HG02943 (cell line): ENCODE data around the gene SPI1.

Experiments used
- ATAC-seq: cut with Tn5 transposase; IDR thresholded peaks from one replicate; pipeline ENCODE4 v1.9.1; 2021; ENCODE audit warnings: mild to moderate bottlenecking, low read depth, moderate library complexity; ENCODE audit not compliant: unreplicated experiment

The SPI1 gene

DNA sequence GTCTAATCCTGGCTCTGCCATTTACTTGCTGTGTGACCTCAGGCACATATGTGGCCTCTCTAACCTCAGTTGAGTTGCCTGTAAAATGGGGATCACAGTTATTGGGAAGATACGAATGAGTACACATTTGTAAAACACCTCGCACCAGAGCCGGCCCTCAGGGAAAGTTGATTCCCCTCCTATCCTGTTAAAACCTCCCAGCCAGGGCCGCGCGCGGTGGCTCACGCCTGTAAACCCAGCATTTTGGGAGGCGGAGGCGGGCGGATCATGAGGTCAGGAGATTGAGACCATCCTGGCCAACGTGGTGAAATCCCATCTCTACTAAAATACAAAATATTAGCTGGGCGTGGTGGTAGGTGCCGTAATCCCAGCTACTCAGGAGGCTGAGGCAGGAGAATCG, 18.0 kb downstream of the SPI1 start:
- no peak for ATAC-seq

DNA sequence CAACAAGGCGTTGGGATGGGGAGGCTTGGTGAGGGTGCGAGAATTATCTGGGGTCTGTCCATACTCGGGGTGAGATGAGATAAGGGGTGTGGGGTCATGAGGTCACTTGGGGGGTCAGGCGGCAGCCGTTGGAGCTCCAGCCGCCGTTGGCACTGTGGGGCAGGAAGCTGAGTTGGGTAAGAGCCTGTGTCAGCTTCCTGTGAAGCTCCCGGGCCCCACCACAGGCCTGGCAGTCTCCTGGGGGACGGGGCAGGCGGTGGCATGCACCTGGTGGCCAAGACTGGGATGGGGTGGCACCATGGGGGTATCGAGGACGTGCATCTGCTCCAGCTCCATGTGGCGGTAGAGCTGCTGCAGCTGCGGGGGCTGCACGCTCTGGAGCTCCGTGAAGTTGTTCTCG, 18.8 kb downstream of the SPI1 start:
- ATAC-seq: no peak

DNA sequence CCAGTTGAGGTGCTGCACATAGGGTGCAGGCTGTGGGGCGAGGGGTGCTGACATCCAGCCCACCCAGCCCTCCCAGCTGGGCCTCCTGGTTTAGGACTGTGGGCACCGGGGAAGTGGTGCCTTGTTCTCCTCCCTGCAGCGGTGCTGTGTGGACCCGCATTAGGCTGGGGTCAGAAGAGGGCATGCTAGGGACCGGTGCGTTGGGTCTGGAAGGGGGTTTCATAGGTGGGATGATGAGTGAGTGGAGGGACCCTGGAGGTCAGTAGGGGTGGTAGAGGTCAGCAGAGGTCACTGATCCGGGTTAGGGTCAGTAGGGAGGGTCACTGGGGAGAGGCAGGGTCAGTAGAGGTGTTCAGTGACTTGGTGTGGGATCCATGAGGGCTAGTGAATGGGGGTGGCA, 19.2 kb downstream of the SPI1 start:
- ATAC-seq: no peak

DNA sequence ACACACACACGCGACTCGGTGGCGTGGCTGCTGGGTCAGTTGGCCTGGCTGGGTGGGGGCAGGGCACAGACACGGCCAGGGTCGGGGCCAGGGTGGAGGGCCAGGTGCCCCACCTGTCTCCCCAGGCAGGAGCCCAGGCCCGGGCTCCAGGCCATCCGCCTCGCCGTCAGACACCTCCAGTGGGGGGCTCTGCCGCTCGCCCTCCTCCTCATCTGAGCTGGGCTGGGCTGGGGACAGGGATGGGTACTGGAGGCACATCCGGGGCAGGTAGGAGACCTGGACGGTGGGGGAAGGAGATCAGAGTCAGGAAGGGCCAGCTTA, 19.7 kb downstream of the SPI1 start:
- ATAC-seq: no peak

DNA sequence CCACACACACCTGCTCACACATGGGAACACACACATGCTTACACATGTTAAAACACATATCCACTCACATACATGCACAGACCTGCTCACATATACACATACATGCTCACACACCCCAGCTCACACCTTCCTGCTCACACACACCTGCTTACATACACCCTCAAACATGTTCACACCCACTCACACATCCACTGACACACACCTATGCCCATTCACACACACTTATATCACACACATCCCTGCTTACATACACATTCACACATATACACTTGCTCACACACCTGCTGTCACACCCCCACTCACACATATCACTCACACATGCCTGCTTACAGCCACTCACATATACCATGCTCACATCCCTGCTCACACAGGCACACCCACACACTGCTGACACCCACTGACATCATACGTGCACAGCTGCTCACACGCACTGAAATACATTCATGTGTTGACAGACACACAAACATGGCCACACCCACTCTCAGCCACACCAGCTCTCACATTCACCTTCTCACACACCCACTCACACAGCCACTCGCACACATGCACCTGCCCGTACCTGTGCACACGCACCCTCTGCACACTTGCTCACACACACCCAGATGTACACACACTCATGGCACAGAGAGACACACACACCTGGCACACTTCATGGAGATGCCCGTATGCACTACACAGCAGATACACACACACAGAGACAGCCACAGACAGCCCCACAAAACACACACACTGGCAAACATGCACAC, 20.2 kb downstream of the SPI1 start:
- no peak for ATAC-seq

DNA sequence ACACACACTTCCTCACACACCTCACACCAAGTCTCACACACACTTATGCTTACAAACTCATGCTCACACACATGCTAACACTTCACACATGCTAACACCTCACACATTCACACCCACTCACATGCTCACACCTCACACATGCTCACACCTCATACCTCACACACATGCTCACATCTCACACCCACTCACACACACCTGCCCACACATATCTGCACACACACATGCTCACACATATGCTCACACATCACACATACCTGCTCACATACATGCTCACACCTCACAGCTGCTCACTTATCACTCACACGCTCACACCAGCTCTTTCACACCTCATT, 21.4 kb downstream of the SPI1 start:
- ATAC-seq: no peak

DNA sequence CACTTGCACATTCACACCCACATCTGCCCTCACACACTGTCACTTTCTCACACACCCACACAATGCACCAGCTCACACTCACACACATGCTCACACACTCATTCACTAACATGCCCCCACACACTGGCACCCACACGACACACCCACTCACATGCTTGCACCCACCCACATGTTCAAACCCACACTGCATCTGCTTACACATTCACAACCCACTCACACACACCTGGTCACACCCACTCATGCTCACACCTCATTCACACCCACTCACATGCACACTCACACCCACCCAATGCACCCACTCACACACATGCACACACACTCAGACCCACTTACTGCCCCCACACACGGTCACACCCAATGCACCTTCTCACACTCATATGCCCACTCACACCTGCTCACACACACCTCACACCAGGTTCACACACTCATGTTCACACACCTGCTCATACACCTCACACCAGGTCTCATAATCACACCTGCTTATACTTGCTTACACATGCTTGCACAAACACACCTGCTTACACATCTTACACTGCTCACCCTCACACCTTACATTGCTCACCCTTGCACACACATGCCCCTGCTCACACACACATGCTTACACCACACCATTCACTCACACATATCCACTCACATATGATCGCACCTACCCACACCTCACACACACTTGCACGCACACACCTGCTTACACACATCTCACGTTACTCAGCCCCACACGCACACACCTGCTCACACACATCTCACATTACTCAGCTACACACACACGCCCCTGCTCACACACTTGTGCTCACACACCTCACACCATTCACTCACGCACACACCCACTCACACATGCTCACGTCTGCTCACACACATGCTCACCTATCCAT, 22.0 kb downstream of the SPI1 start:
- ATAC-seq: no peak

DNA sequence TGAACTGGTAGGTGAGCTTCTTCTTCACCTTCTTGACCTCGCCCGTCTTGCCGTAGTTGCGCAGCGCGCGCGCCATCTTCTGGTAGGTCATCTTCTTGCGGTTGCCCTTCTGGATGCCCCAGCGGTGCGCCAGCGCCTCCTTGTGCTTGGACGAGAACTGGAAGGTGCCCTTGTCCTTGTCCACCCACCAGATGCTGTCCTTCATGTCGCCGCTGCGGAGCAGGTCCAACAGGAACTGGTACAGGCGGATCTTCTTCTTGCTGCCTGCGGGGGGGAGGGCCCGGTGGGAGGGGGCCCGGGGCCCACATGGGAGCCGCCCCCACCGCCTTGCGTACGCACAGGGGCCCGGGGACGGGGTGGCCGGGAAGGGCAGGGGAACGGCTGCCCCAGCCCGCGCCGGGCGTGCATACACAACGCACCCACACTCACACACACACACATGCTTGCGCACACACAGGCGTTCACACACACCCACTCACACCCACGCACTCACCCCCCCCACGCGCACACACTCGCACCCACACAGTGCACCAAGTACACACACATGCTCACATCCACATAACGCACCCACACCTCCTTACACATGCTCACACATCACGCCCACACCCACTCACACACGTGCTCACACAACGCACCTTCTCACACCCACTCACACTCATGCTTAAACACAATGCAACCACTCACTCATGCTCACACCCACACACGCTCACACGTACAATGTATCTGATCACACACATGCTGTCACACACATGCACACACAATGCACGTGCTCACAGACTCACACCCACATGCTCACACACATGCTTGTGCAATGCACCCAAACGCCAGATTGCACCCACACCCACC, 22.8 kb downstream of the SPI1 start:
- ATAC-seq: no peak

DNA sequence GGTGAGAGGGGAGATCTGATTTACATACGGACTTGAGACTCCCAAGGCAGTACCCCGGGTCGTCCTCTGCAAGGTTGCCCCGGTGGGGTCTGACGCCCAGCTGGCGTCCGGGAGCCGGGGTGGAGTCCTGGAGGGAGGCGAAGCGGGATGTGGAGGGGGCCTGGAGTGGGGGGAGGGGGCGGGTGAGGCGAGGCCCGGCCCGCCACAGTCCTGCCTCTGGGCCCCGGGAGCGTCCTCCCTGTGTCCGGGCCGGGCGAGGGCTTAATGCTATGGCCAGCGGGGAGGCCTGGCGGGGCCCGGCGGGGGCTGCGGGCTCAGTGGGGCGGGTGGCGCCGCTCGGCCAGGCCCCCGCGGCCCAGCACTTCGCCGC, 23.4 kb downstream of the SPI1 start:
- ATAC-seq: no peak

DNA sequence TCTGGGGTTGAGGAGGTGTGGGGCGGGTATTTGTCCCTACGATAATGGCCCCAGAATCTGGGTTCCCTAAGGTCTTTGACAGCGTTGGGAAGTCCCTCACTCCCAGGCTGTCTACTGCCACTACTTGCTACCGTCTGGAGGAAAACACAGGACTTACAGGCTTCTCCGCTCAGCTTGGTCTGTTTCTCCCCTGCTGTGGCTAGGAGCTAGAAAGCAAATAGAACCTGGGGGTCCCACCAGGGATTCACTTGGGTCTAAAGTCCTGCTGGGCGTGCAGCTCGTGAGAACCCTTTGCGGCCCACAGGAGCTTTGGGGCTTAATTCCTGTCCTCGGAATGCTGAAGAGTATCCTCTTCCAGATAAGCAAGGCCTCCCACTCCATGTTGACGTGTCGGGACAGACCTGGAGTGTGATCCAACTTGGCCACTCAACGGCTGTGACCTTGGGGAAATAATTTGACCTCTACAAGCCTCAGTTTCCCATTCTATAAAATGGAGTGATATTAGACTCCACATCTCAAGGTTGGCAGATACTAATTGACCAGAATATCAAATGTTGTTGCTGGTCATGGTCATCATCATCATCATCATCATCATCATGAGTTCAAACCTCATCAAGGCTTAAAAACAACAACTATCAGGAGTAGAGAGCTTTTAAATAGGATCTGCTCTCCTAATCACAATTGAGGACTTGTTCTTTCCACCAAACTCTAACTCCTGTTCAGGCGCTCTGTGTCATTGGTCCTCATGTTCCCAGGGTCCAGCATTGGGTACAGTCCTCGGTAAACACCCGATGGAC, 24.2 kb downstream of the SPI1 start:
- no peak for ATAC-seq

DNA sequence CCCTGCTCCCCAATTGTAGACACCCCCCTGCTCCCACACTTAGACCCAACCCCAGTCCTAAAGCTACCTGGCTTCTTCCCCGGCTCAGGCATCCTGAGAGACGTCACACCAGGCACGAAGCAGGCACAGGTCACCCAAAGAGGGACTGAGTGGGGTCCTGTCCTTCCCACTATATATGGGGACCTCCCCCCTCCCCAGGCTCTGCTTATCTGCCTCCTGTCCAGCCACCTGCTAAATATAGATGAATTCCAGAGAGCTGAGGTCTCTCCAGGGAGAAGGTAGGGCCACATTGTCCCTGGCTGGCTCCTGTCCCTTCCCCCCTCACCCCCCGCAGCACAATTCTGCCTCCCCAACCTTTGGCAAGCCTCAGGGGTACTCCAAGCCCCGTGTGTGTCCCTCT, 25.8 kb downstream of the SPI1 start, which contains the start of gene MYBPC3:
MYBPC3 (minus strand) TSS at position 147 of the 400 bp plus-strand sequence; CDS start at position 92, 55 bp downstream.
- no peak for ATAC-seq

DNA sequence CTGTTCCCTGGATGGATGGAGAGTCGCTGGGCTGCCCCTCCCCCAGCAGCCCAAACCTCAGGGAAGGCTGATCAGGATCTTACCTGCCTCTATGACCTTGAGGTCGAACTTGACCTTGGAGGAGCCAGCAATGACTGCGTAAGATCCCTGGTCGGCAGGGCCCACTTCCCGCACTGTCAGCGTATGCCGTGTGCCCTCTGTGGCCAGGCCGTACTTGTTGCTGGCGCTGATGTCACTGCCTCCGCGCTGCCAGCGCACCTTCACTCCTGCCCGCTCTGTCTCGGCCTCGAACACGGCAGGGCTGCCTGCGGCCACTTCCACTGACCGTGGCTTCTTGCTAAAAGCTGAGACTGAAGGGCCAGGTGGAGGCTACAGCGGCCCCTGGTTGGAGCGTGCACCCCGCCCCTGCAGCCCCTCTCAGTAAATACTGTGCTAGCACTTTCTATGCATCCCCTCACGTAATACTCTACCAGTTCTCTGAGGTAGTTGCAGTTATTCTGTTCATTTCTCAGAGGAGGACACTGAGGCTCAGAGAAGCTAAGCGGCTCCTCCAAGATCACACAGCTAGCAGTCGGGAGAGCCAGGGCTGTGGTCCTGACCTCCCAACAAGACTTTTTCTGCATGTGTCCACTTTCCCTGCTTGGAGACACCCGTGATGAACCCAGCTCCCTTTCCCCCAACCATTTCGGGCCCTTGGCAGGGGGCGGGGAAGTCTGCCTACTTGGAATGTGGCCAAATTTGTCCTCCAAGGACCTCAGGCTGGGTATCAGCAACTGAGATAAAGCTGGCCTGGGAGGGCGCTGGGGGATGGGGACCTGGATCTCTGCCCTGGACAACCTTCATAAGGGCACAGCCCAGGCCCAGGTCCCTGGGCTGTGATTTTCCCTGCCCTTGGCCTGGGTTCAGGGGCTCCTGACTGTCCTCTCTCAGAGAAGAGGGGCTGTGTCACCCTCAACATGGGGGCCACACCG, 26.9 kb downstream of the SPI1 start:
- no peak for ATAC-seq

DNA sequence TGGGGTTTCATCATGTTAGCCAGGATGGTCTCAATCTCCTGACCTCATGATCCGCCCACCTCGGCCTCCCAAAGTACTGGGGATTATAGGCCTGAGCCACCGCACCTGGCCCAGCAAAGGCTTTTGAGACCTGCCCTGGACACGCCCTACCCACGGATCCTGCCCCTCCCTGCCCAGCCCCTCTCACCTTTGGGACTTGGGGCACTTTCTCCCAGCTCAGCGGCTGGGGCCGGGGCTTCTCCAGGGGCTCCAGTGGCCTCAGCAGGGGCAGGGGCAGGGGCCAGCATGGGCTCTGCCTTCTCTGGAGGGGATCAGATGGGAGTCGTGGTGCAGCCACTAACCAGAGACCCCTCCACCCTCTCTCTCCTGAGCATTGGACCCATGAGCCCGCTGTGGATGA, 28.0 kb downstream of the SPI1 start:
- no peak for ATAC-seq

DNA sequence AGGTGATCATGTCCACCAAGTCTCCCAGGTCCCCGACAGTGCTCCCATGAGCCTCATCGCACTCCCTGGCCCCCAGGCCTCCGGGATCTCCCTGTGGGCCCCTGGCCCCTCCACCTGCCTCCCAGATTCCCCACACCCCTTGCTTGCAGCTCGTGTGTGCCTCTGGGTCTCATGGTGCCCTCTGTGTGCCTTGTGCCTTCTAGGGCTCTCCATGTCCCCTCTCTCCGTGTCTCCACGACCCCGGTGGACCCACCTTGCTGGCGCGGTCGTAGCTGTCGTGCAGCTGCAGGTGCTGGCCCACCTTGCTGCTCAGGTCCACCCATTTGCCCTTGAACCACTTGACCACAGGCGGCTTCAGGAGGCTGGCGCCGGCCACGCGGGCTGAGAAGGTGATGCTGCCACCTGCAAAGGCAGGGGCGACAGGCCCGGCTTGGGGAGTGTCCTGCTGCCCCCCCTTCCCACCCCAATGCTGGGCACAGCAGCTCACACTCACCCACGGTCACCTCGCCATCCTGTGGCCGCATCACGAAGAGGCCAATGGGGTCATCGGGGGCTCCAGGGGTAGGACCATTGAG, 28.7 kb downstream of the SPI1 start:
- no peak for ATAC-seq

DNA sequence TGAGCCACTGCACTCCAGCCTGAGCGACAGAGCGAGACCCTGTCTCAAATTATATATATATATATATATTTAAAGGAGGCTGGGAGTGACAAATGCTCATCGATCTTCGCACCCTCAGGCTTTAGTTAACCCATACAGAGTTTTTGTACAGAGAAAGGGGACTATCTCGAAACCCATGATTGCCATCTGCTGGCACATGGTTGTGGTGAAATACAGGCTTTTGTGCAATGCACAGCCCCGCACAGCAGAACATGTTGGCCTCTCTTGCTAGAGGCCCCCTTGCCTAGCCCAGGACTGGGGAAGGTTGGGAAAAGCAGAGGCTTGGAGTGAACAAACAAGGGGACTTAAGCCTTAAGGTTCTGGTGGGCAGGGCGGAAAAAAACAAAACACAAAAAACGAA, 29.5 kb downstream of the SPI1 start:
- ATAC-seq: no peak

DNA sequence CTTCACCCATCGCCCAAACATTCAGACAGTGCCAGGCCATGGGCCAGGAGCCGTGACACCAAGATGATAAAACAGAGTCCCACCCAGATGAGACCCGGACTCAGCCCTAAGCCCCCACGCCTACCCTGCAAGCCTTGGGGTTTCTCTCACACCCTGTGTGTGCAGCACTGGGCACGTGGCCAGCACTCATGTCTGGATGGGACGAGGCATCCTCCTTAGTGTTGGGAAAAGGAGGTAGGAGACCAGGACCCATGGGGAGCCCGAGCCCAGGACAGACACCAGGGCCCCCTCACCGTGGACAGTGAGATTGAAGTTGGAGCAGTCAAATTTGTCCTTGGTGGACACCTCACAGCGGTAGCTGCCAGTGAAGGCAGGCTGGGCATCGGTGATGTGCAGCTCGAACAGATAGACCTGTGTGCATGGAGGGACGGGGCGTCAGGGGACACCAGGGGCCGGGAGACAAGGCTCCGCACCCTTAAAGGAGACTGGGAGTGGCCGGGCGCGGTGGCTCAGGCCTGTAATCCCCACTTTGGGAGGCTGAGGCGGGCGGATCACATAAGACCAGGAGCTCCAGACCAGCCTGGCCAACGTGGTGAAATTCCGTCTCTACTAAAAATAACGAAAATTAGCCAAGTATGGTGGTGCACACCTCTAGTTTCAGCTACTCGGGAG, 30.1 kb downstream of the SPI1 start:
- no peak for ATAC-seq

DNA sequence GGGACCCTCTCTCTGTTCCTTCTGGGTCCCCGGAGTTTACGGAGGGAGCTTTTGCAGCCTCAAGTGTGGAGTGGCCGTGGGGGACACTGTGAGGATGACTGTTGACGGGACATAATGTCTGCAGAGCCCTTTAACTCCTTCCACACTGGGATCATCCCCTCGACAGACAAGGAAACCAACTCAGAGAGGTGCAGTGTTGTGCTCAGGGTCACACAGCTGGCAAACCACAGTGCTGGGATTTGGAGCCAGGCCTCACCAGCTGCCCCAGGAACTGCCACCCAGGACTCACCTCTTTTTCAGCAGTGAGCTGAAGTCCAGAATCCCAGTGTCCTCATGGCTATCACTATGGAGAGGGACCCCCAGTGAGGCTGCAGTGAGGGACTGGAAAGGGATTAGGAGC, 31.2 kb downstream of the SPI1 start:
- ATAC-seq: no peak

DNA sequence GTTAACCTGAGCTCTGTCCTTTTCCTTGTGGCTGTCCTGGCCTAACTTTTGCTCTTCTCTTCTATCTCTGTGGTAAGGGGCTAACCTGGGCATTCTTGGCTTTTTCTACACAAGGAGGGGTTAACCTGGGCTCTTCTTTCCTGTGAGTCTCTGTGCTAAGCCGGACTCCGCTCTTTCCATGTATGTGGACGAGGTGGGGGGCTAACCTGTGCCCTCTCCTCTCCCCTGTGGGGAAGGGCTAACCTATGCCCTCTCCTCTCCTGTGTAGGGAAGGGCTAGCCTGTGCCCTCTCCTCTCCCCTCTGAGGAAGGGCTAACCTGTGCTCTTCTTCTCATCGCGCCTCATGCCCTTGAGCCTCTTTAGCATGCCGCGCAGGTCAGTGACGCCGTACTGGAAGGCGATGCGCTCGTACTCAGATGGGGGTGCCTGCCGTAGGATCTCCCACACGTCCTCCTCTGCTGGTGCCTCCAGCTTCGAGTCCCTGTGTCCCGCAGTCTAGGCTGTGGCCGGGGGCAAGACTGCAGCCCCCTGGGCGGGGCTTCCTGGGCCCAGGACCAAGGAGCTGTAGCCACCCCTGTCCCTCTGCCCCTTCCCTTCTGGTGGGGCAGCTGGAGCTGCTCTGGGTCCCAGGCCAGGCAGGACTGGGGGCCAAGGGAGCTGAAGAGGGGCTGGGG, 32.3 kb downstream of the SPI1 start:
- no peak for ATAC-seq
